GM19025 (cell line): ENCODE measurements around the gene ZBTB20.
A peak's percentile ranks its signal among the peaks of the same experiment; 100 is the strongest.

Experiments used
- ATAC-seq: cut with Tn5 transposase; IDR thresholded peaks from one replicate; pipeline ENCODE4 v1.9.1; 2021; ENCODE audit warnings: mild to moderate bottlenecking, low read depth, moderate library complexity; ENCODE audit not compliant: unreplicated experiment

ZBTB20 gene

GRCh38 chr3:114739627-114740026, 407.5 kb downstream of the ZBTB20 start:
- ATAC-seq = no peak

- ATAC-seq = no peak
Measured at GRCh38 chr3:114732353-114732752, 414.7 kb downstream of the ZBTB20 start.

- ATAC-seq = no peak
Measured at GRCh38 chr3:114730397-114730796, 416.7 kb downstream of the ZBTB20 start.

DNA sequence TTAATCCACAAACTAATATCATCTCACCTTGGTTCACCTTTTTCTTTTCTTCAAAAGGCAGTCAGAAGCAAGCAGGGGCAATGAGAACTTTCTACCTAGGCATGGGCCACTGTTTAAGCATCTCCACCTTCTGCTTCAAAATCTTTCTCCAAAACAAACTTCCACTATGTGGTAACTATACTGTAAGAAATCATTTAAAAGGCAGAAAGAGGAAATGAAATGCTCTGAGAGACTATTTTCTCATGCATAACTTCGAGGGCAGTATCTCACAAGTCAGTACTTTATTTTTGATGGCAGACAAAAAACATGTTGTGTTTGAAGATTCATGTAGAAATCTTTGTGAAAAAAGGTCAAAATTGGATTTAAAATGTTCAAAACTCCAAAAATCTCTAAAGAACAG, 419.7 kb downstream of the ZBTB20 start:
- no peak for ATAC-seq

- no peak for ATAC-seq
Measured at GRCh38 chr3:114725966-114726365, 421.1 kb downstream of the ZBTB20 start.

DNA sequence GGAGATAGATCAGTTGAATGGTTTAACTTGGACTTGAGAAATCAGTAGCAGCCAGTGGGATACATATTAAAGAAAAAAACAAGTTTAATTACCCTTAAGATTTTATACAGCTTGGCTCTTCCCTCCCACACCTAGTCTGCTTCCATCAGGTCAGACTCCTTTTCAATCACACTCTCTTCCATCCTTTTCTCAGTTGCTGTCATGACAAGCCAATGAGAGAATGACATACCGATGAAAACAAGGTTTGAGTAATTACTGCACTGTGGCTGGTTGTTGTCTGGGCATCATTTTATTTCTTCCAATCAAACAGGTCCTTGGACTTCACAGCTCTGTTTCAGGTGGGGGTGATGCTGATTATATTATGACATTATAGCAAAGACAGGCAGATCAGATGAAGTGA, 424.6 kb downstream of the ZBTB20 start:
- ATAC-seq = no peak

GRCh38 chr3:114721864-114722263, 425.2 kb downstream of the ZBTB20 start:
- no peak for ATAC-seq

DNA sequence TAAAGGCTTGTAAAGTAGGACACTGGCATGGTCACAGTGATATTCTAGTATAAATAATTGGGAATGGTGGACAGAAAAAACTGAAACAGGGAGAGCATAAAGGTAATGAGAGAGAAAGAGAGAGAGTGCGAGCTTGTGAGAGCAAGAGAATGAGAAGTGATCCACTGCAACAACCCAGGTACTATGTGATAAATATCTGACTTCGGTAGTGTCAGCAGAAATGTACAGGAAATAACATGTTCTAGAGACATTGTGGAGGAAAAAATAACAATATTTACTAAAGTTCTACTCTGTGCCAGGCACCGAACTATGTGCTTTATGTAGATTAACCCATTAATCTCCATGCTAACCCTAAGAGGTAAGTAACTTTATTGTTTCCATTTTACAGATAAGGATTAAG, 425.9 kb downstream of the ZBTB20 start:
- ATAC-seq = no peak

DNA sequence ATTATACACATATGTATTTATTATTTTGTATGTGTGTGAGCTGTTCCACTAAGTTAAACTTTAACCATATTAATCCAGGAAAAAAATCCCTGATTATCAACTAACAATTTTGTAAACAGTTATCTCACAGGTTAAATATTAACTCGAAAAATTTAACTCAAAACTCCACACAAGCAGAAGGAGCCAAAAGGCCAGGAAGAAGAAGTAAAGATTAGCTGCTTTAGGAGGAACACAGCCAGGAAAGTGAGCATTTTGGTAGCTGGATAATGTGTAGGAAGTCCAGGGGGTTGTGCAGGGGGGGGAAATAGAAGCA, 428.2 kb downstream of the ZBTB20 start:
- ATAC-seq = no peak

DNA sequence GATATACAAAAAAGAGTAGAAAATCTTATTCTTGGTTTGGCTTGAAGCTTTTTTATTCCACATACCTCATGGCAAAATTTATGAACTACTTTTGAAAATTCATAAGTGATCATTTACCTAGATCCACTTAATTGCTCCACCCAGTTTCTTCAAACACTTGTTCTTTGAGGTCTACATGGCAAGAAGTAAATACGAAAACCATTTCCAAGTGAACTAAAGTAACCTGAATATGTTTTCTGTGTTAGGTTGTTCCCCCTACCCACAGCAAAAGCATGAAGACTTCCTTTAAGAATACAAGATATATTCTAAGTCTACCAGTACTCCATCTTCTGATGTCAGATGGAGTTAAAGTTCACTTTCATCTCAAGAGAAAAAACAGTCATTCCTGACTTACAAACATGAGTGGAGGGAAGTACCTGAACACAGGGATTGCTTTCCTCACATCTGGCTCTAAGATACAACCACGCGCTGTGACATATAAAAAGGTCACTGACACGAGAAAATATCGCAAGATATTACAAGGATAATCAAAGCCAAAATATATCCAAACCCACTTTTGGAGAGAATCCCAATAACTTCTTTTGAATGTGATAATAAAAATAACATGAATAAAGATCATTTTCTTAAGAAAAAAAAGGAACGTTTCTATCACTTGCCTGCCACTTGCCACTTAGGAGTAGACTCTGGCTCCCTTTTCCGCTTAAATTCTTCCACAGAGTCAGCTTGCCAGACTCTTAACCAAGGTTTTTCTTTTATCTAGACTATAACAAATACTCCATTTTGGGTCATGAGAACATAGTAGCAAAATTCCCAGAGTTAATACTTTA, 428.8 kb downstream of the ZBTB20 start:
- ATAC-seq = no peak

DNA sequence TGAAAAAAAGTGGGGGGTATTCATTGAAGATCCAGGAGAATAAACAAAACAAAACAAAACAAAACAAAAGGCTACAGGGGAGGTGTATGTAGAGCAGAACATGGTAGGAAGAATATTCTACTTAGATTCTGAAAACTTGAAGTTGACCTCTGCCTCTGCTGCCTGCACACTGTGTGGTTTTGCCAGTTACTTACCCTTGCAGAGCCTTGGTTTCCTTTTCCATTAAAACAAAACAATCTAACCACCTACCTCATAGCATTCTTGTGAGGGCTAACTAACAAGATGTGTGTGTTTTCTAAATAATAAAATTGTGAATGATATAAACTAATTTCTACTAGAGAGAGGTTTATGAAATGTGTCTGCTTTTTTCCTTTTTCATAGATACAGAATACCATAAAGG, 430.2 kb downstream of the ZBTB20 start:
- ATAC-seq = no peak

GRCh38 chr3:114716126-114716525, 431.0 kb downstream of the ZBTB20 start:
- no peak for ATAC-seq

DNA sequence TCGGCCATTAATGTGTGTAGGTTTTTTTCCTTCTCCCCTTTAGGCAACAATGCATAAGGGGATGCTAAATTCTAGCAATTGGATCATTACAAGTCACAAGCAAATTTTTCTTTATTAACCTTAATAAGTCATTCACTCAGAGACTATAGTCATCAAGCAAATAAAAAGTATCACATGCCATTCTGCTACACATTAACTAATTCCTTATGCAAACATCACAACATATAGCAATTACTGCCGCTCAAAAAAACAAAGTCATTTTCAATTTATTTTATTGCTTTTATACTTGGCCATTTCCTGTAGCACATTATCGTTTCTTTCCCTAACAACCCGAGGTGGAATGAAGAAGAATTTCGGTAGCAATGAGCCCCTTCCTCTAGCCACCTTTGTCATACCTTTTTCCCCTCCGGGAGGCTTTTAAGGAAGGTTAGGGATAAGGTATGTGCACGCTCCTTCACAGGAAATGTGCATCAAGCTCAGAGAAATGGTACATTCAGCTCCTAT, 432.1 kb downstream of the ZBTB20 start:
- ATAC-seq = no peak

DNA sequence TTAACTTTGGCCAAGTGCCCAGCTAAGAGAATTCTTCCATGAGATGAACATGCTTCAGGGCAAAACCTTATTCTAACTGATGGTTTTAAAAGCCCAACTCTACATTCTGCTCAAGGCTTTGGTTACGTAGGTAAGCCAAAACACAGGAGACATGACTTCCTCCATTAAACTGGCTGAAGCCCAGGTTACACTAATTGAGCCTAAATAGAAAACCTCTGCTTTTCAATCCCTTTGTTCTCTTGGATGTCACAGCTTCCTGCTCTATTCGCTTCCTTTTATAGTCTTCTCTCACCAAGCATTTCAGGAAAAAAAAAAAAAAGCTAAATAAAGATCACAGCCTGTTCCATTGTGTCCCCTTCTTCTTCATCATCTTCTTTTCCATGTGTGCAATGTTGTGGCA, 432.9 kb downstream of the ZBTB20 start:
- ATAC-seq = no peak

DNA sequence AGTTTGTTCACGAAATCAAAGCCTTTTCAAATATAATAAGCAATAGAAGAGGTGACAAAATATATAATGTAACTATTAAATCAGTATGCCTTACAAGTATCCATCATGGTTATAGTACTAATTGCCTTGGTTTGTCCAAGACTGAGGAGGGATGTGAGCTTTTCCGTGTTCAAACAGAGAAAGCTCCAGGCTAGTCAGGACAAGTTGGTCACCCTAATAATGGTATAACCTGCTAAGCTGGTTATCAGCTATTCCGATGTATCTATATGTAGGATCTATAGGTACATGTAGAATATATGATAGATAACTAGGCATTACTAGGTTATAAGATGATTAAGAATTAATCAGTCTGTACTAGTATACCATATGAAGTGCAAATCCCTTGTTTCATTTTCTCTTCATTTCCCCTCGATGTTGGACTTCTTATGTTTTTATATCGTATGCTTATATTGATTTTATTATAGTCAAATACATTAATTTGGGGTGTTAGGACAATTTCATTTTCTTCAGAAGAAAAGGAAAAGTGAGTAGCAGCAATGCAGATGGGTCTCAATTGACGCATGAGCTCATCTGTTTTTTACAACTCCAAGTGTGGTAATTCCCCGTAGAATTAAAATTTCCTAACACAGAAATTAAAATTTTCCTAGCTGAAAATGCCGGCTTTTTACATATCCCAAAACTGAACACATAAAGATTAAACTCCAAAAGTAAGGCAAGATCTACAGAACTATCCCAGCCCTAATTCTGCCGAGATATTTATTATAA, 434.2 kb downstream of the ZBTB20 start:
- no peak for ATAC-seq

DNA sequence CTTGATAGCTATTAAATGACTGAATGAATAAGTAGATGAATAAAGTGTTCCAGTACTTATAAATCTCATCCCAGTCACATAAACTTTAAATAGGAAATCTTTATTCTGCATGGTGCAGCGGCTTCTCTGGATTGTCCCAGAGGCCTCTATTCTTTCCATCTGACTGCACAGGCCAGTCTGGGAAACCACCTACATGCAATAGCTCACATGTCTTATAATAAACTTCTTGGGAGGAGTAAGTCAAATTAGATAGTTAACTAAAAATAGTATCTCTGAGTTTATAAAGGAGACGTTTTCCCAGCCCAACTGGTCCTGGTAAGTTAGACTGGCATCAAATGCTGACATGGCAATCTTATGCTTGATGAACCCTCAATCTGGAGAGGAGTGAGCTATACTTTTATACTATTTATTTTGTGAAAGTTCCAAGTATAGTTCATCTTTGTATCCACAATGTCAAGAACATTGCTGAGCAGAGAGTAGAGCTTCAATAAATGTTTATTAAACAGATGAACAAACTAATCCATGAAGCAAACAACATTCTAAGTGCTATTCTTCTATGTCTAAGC, 435.7 kb downstream of the ZBTB20 start:
- ATAC-seq = no peak

DNA sequence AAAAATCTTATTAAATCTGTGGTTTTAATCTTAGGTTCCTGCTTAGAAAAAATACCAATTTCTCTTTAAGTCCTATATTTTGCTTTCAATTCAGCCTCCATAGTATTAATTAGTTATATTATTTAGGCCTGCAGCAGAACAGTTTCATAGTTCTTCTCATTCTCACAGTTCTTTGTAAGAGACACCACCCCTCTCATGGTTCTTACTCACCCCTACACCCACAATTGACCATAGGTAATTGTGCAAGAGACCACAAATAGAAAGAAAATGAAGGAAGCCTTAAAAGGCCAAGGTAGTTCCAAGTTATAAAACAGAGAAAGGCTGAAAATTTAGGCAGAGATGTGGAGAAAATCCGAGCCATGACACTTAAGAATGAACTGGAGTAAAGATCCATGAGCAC, 438.0 kb downstream of the ZBTB20 start:
- no peak for ATAC-seq

- ATAC-seq = no peak
Measured at GRCh38 chr3:114707252-114707860, 439.7 kb downstream of the ZBTB20 start.

DNA sequence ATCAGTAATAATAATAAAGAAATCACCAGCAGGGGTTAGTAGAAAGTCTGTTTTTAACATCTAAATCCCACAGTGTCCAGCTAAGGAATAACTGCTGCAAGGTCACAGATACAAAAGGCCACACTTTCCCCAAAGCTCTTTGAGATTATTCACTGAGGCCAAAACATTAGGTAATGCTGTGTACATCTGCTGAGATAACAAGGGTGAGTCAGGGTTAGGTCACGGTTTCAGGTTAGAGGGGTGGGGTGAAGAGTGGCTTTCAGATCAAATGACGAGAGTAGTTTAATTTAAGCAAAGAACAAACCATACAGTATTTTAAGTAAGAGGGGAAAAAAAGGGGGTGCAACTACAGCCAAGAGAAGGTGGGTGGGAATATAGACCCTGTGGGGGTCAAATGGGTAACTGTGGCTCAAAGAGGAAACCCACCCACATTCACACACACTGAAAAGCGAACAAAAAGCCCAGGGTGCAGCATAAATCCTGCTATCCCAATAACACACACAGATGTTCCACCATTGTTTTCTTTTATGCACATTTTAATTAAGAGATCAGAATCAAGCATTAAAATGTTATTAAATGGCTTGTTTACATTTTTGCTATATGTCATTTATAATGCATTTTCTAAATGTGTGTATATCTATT, 440.4 kb downstream of the ZBTB20 start:
- ATAC-seq = peak; percentile 73

- no peak for ATAC-seq
Measured at GRCh38 chr3:114700637-114701234, 446.4 kb downstream of the ZBTB20 start.
